MCF 10A (cell line): ENCODE measurements around the gene RXRA. TPM values are rescaled to one million over a fixed set of nuclear protein-coding genes. Genes with fewer than 3 reads are reported as not detected.
A peak's percentile ranks its signal among the peaks of the same experiment; 100 is the strongest.

Experiments
- BruUV-seq: library from RNA; stranded (reverse); fragments of 400-500 nt; replicated peaks from 2 replicates; lab custom pipeline; 2021; lab: Mats Ljungman, UMichigan
- CTCF ChIA-PET: fragments of 300-600 bp; sonication (Branson Sonifier 250); formaldehyde crosslinking; extraction: SDS; loops from one replicate; lab custom pipeline; 2021; ENCODE audit warnings: antibody characterized with exemption, inconsistent platforms; lab: Yijun Ruan, JAX
- POLR2A ChIA-PET: fragments of 300-600, 350-650 bp; sonication (Branson Sonifier 250); formaldehyde crosslinking; extraction: SDS; loops from one replicate; lab custom pipeline; 2020; ENCODE audit warnings: antibody characterized with exemption, inconsistent platforms; lab: Yijun Ruan, JAX
- DNase-seq: peaks from one replicate; pipeline ENCODE4 v3.0.0-alpha.2; 2018; ENCODE audit not compliant: unreplicated experiment
- H3K27ac Mint-ChIP-seq: one replicate; pipeline ENCODE4 v1.8.0; 2022; ENCODE audit warnings: mild to moderate bottlenecking, low read depth, mixed read lengths; ENCODE audit not compliant: unreplicated experiment
- H3K27me3 Mint-ChIP-seq: one replicate; pipeline ENCODE4 v1.8.0; 2022; ENCODE audit warnings: mixed read lengths; ENCODE audit not compliant: insufficient read depth, unreplicated experiment
- H3K36me3 Mint-ChIP-seq: one replicate; pipeline ENCODE4 v1.8.0; 2022; ENCODE audit warnings: mild to moderate bottlenecking, moderate library complexity, mixed read lengths; ENCODE audit not compliant: insufficient read depth, unreplicated experiment
- H3K4me1 Mint-ChIP-seq: one replicate; pipeline ENCODE4 v1.8.0; 2022; ENCODE audit warnings: mixed read lengths; ENCODE audit not compliant: insufficient read depth, unreplicated experiment
- H3K4me3 Mint-ChIP-seq: one replicate; pipeline ENCODE4 v1.8.0; 2022; ENCODE audit warnings: mild to moderate bottlenecking, moderate library complexity, mixed read lengths; ENCODE audit not compliant: unreplicated experiment
- H3K9me3 Mint-ChIP-seq: one replicate; pipeline ENCODE4 v1.8.0; 2022; ENCODE audit warnings: mixed read lengths; ENCODE audit not compliant: unreplicated experiment
- intact Hi-C: fragments of 100-400 bp; cut with micrococcal nuclease; formaldehyde crosslinking; loops from 2 replicates; pipeline ENCODE4 v1.14.1; 2022
- total RNA-seq: library from RNA; stranded (reverse); gene quantifications from 2 replicates; pipeline ENCODE4 v1.2.3, GENCODE V29; 2022
- TF ChIP-seq, protein P1 (sequence below): fragments of 200-600 bp; IDR thresholded peaks from one replicate; pipeline ENCODE4 v1.8.0; 2022; ENCODE audit warnings: antibody characterized with exemption, mild to moderate bottlenecking; ENCODE audit not compliant: unreplicated experiment

RXRA gene
- total RNA-seq, 1 experiment from 2014 or later = 65.5 TPM

DNA sequence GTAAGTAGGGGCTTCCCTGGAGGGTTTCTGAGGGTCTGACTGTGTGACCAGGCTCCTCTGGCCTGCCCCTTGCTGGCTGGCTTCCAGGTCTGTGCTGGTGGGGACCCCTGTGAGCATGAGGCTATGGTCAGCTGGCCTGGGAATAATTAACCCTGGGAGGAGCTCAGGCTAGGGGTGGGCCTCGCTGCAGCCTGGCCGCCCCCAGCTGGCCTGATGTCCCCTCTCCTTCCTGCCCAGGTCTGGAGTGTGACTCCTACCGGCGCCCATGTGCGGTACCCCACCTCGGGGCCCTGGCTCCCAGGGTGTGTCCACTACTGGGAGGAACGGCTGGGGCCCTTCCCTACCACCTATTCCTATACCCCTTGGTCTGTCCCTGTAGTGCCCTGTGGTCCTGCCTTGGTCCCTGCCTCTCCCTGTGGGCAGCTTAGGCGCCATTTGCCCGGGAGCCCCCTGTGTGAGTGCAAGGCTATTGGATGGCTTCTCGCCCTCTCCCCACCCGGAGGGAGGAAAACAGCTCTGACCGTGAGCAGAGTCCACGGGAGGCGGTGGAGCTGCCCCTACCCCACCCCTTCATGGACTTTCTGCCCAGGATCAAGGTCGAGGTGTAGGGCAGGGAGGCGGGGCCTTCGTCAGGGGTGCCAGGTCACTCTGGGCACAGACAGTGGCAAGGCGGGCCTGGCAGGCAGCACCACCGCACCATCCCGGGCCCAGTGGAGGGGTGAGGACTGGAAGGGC lies 9.4 kb downstream of the RXRA start:
- ChIA-PET POLR2A (interaction anchor here (0.7 to 1.3 kb wide), 4 partner anchors 20 to 651 kb away, joined by 3 read pairs; no protein-coding TSS in a partner anchor), CTCF (interaction anchor here (0.6 to 1.7 kb wide), 3 partner anchors 19 to 1104 kb away, joined by 3 to 4 read pairs (median 3); no protein-coding TSS in a partner anchor)
- Mint-ChIP-seq H3K27ac (peak overlapping the region; percentile 29), H3K36me3 (peaks cover 18% of the 10 kb centered on the region), H3K9me3 (no peaks in the 10 kb centered on the region), H3K4me1 (peaks cover 27% of the 10 kb centered on the region), H3K4me3 (no peak overlapping the region), H3K27me3 (no peaks in the 10 kb centered on the region)
- intact Hi-C loops = no loop called here
- TF ChIP-seq, protein P1, sequence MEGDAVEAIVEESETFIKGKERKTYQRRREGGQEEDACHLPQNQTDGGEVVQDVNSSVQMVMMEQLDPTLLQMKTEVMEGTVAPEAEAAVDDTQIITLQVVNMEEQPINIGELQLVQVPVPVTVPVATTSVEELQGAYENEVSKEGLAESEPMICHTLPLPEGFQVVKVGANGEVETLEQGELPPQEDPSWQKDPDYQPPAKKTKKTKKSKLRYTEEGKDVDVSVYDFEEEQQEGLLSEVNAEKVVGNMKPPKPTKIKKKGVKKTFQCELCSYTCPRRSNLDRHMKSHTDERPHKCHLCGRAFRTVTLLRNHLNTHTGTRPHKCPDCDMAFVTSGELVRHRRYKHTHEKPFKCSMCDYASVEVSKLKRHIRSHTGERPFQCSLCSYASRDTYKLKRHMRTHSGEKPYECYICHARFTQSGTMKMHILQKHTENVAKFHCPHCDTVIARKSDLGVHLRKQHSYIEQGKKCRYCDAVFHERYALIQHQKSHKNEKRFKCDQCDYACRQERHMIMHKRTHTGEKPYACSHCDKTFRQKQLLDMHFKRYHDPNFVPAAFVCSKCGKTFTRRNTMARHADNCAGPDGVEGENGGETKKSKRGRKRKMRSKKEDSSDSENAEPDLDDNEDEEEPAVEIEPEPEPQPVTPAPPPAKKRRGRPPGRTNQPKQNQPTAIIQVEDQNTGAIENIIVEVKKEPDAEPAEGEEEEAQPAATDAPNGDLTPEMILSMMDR = no peak
- DNase-seq = no peak
- BruUV-seq = no TSS peak

DNA sequence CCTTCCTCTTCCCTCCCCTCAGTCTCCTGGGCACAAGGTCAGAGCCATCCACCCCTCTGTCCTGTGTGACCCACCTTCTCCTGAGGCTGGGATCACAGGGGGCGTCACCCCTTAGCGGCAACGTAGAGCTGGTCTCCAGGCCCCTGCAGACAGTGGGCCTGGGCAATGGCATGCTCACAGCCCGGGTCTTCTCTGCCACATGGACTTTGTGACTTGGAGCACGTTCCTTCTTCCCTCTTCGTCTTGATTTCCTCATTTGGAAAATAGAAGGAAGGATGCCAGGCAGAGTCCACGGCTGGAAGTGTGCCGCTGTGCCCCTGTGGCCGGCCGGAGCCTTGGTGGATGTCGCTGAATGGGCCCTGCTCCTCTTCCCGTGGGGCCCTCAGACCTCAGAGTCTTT lies 10.0 kb downstream of the RXRA start:
- ChIA-PET CTCF (interaction anchor here (0.6 kb wide), 2 partner anchors 11 to 1104 kb away, joined by 3 read pairs; no protein-coding TSS in a partner anchor), POLR2A (interaction anchor here (1.3 kb wide), 1 partner anchor 19 kb away, joined by 3 read pairs; no protein-coding TSS in a partner anchor)
- TF ChIP-seq, protein P1 = no peak
- intact Hi-C loops = no loop called here
- H3K9me3 Mint-ChIP-seq = no peaks in the 10 kb centered on the region
- no peak overlapping the region for H3K4me3 Mint-ChIP-seq
- DNase-seq = no peak
- peaks cover 27% of the 10 kb centered on the region for H3K4me1 Mint-ChIP-seq
- no peak overlapping the region for H3K27ac Mint-ChIP-seq
- no TSS peak for BruUV-seq
- peaks cover 21% of the 10 kb centered on the region for H3K36me3 Mint-ChIP-seq
- H3K27me3 Mint-ChIP-seq = no peaks in the 10 kb centered on the region

DNA sequence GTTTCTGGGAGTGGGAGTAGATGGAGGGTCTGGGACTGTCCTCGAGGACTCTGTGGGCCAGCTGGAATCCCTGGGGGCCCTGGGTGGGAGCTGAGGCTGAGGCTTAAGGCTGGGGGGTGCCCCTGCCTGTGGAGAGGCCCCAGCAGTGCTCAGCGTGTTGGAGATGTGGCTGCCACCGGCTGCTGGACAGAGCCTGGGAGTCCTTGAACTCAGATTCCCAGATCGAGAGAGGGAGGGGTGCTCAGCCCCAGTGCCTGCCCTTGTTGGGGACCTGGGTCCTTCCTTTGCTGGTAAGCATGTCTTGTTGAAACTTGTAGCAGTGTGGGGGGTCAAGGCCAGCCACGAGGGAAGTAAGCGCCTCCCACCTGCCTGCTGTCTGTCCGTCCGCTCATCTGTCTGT lies 10.7 kb downstream of the RXRA start:
- no peaks in the 10 kb centered on the region for H3K27me3 Mint-ChIP-seq
- peaks cover 21% of the 10 kb centered on the region for H3K36me3 Mint-ChIP-seq
- H3K9me3 Mint-ChIP-seq = no peaks in the 10 kb centered on the region
- TF ChIP-seq, protein P1 = no peak
- intact Hi-C loops = no loop called here
- CTCF ChIA-PET = no interaction called here
- POLR2A ChIA-PET = no interaction called here
- peak overlapping the region; percentile 81 for H3K27ac Mint-ChIP-seq
- BruUV-seq = no TSS peak
- H3K4me3 Mint-ChIP-seq = no peak overlapping the region
- H3K4me1 Mint-ChIP-seq = peaks cover 27% of the 10 kb centered on the region
- no peak for DNase-seq

DNA sequence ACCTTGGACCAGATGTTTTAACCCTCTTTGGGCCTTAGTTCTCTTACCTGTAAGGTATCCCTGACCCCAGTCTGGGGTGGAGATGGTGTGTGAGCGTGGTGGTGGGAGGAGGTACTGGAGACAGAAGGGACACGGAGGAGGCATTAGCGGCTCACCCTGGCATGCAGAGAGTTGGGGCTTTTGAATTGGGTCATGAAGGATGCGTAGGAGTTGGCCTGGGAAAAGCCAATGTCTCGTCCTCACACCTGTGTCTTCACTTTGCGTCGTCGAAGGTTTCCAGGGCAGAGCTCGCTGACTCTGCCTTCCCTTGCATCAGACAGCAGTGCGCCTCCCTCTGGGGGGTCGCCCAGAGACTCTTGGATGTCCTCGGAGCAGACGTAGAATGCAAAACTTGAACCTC lies 11.2 kb downstream of the RXRA start:
- DNase-seq = no peak
- no peaks in the 10 kb centered on the region for H3K9me3 Mint-ChIP-seq
- H3K27me3 Mint-ChIP-seq = no peaks in the 10 kb centered on the region
- peaks cover 27% of the 10 kb centered on the region for H3K4me1 Mint-ChIP-seq
- H3K36me3 Mint-ChIP-seq = peaks cover 21% of the 10 kb centered on the region
- POLR2A ChIA-PET = no interaction called here
- H3K4me3 Mint-ChIP-seq = no peak overlapping the region
- peak overlapping the region; percentile 81 for H3K27ac Mint-ChIP-seq
- TF ChIP-seq, protein P1 = no peak
- no TSS peak for BruUV-seq
- intact Hi-C loops = no loop called here
- CTCF ChIA-PET = interaction anchor here (0.6 kb wide), 1 partner anchor 9 kb away, joined by 4 read pairs; no protein-coding TSS in a partner anchor
